HepG2 (cell line): ENCODE measurements around the gene PSD.

ENCODE experiments used
- BHLHE40 ChIP-seq: IDR thresholded peaks from 2 replicates; pipeline ENCODE4 v1.6.1; 2011; ENCODE audit warnings: low read length, improper control_type of control experiment
- CHD2 ChIP-seq: IDR thresholded peaks from 2 replicates; pipeline ENCODE4 v1.6.1; 2011; ENCODE audit warnings: low read depth, low read length, improper control_type of control experiment
- GTF2F1 ChIP-seq: fragments of 150-350 bp; IDR thresholded peaks from 2 replicates; pipeline ENCODE4 v1.6.1; 2014; ENCODE audit warnings: low read length
- IRX3 ChIP-seq: sonication (generic); formaldehyde crosslinking; IDR thresholded peaks from 2 replicates; pipeline ENCODE4 v1.8.1; 2023; ENCODE audit warnings: mild to moderate bottlenecking, low read depth, missing genetic modification reagents, borderline replicate concordance
- JUN ChIP-seq: sonication (generic); formaldehyde crosslinking; IDR thresholded peaks from 2 replicates; pipeline ENCODE4 v1.4.0; 2020; ENCODE audit warnings: mild to moderate bottlenecking, missing genetic modification reagents
- POLR2A ChIP-seq, 2 experiments: IDR thresholded peaks; 2 replicates each; pipeline ENCODE4 v1.6.1; 2011; ENCODE audit warnings: low read depth in 2 of 2, low read length in 2 of 2, mild to moderate bottlenecking in 1 of 2, moderate library complexity in 1 of 2; ENCODE audit not compliant: insufficient read depth in 1 of 2
- TCF12 ChIP-seq, 2 experiments: fragments of 450-650 bp in 1 of 2; sonication (generic) in 1 of 2; formaldehyde crosslinking in 1 of 2; IDR thresholded peaks; 2 replicates each; pipeline versions ENCODE4 v1.6.1 to v1.8.0; 2017 to 2022; ENCODE audit warnings: antibody characterized with exemption in 1 of 2, mild to moderate bottlenecking in 1 of 2, missing genetic modification reagents in 1 of 2, moderate library complexity in 1 of 2
- ZKSCAN1 ChIP-seq: fragments of 150-350 bp; IDR thresholded peaks from 2 replicates; pipeline ENCODE4 v1.6.1; 2014; ENCODE audit warnings: low read length
- ZNF605 ChIP-seq: sonication (generic); formaldehyde crosslinking; IDR thresholded peaks from 2 replicates; pipeline ENCODE4 v1.8.0; 2022; ENCODE audit warnings: mild to moderate bottlenecking, missing genetic modification reagents
- ZNF850 ChIP-seq: sonication (generic); formaldehyde crosslinking; conservative IDR thresholded peaks from 2 replicates; pipeline ENCODE4 v1.9.0; 2021; ENCODE audit warnings: mild to moderate bottlenecking, missing genetic modification reagents
- TF ChIP-seq, protein P1 (sequence below): sonication (generic); formaldehyde crosslinking; IDR thresholded peaks from 2 replicates; pipeline ENCODE4 v1.5.0; 2020; ENCODE audit warnings: mild to moderate bottlenecking, missing genetic modification reagents, moderate library complexity
- TF ChIP-seq, protein P2 (sequence below), 2 experiments: IDR thresholded peaks; 2 replicates each; pipeline ENCODE4 v1.6.1; 2011 to 2012; ENCODE audit warnings: low read length in 2 of 2, borderline replicate concordance in 1 of 2, low read depth in 1 of 2, mild to moderate bottlenecking in 1 of 2, moderate library complexity in 1 of 2
- TF ChIP-seq, protein P3 (sequence below): sonication (generic); formaldehyde crosslinking; IDR thresholded peaks from 2 replicates; pipeline ENCODE4 v1.4.0; 2020; ENCODE audit warnings: missing genetic modification reagents

DNA sequence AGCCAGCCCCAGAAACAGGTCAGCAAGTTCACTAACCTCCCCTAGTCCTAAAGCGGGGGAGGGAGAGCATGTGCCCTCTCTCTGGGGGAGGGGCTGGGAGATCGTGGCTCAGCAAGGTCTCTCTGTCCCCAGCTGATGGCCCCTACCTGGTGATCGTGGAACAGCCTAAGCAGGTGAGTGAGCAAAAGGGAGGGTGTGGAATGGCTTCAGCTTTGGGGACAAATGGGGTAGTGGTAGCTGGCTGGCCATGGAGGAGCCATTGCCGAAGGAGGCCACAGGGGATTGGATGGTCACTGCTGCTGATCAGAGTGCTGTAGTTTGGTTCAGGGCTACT is 22.3 kb downstream of the PSD start:
- TF ChIP-seq, protein P1, sequence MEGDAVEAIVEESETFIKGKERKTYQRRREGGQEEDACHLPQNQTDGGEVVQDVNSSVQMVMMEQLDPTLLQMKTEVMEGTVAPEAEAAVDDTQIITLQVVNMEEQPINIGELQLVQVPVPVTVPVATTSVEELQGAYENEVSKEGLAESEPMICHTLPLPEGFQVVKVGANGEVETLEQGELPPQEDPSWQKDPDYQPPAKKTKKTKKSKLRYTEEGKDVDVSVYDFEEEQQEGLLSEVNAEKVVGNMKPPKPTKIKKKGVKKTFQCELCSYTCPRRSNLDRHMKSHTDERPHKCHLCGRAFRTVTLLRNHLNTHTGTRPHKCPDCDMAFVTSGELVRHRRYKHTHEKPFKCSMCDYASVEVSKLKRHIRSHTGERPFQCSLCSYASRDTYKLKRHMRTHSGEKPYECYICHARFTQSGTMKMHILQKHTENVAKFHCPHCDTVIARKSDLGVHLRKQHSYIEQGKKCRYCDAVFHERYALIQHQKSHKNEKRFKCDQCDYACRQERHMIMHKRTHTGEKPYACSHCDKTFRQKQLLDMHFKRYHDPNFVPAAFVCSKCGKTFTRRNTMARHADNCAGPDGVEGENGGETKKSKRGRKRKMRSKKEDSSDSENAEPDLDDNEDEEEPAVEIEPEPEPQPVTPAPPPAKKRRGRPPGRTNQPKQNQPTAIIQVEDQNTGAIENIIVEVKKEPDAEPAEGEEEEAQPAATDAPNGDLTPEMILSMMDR (CRISPR knock-in tag): no peak
- TF ChIP-seq, protein P2, sequence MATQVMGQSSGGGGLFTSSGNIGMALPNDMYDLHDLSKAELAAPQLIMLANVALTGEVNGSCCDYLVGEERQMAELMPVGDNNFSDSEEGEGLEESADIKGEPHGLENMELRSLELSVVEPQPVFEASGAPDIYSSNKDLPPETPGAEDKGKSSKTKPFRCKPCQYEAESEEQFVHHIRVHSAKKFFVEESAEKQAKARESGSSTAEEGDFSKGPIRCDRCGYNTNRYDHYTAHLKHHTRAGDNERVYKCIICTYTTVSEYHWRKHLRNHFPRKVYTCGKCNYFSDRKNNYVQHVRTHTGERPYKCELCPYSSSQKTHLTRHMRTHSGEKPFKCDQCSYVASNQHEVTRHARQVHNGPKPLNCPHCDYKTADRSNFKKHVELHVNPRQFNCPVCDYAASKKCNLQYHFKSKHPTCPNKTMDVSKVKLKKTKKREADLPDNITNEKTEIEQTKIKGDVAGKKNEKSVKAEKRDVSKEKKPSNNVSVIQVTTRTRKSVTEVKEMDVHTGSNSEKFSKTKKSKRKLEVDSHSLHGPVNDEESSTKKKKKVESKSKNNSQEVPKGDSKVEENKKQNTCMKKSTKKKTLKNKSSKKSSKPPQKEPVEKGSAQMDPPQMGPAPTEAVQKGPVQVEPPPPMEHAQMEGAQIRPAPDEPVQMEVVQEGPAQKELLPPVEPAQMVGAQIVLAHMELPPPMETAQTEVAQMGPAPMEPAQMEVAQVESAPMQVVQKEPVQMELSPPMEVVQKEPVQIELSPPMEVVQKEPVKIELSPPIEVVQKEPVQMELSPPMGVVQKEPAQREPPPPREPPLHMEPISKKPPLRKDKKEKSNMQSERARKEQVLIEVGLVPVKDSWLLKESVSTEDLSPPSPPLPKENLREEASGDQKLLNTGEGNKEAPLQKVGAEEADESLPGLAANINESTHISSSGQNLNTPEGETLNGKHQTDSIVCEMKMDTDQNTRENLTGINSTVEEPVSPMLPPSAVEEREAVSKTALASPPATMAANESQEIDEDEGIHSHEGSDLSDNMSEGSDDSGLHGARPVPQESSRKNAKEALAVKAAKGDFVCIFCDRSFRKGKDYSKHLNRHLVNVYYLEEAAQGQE (IDR thresholded peaks at IDR 0.05; ENCODE audit: borderline replicate concordance in 1 of 2, low read depth in 1 of 2, low read length in 2 of 2): no peak
- TF ChIP-seq ZNF850 (CRISPR knock-in tag): no peak
- TF ChIP-seq, protein P3, sequence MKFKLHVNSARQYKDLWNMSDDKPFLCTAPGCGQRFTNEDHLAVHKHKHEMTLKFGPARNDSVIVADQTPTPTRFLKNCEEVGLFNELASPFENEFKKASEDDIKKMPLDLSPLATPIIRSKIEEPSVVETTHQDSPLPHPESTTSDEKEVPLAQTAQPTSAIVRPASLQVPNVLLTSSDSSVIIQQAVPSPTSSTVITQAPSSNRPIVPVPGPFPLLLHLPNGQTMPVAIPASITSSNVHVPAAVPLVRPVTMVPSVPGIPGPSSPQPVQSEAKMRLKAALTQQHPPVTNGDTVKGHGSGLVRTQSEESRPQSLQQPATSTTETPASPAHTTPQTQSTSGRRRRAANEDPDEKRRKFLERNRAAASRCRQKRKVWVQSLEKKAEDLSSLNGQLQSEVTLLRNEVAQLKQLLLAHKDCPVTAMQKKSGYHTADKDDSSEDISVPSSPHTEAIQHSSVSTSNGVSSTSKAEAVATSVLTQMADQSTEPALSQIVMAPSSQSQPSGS: no peak
- no peak for TF ChIP-seq ZKSCAN1
- TF ChIP-seq BHLHE40: no peak
- TF ChIP-seq CHD2: no peak
- TF ChIP-seq POLR2A (IDR thresholded peaks at IDR 0.05; ENCODE audit: insufficient read depth in 1 of 2, low read depth in 2 of 2, low read length in 2 of 2): no peak
- TF ChIP-seq TCF12 (IDR thresholded peaks at IDR 0.05): no peak
- TF ChIP-seq TCF12 (CRISPR knock-in tag; IDR thresholded peaks at IDR 0.05): no peak
- TF ChIP-seq GTF2F1: no peak
- no peak for TF ChIP-seq IRX3 (CRISPR knock-in tag)
- TF ChIP-seq ZNF605 (CRISPR knock-in tag): no peak
- TF ChIP-seq JUN (CRISPR knock-in tag): no peak
